HepG2 (cell line): ENCODE results near the gene IVD. TPM values are rescaled to one million over a fixed set of nuclear protein-coding genes. Genes with fewer than 3 reads are reported as not detected.
A peak's percentile ranks its signal among the peaks of the same experiment; 100 is the strongest.

Experiments
- CENPT ChIP-seq: sonication (generic); formaldehyde crosslinking; IDR thresholded peaks from 2 replicates; pipeline ENCODE4 v1.8.0; 2022; ENCODE audit warnings: low read depth, mild to moderate bottlenecking, moderate library complexity, missing genetic modification reagents
- DNMT3B ChIP-seq: conservative IDR thresholded peaks from 2 replicates; pipeline ENCODE4 v1.6.1; 2016; ENCODE audit warnings: missing biosample characterization, control low read depth
- HMG20A ChIP-seq: IDR thresholded peaks from 2 replicates; pipeline ENCODE4 v1.6.1; 2016; ENCODE audit warnings: borderline replicate concordance
- IKZF1 ChIP-seq: fragments of 450-650 bp; IDR thresholded peaks from 2 replicates; pipeline ENCODE4 v1.7.1; 2016
- MLLT10 ChIP-seq: sonication (generic); formaldehyde crosslinking; IDR thresholded peaks from 2 replicates; pipeline ENCODE4 v1.4.0; 2020; ENCODE audit warnings: missing genetic modification reagents
- NCOA2 ChIP-seq: sonication (generic); formaldehyde crosslinking; IDR thresholded peaks from 2 replicates; pipeline ENCODE4 v1.8.0; 2022; ENCODE audit warnings: inconsistent platforms
- SP1 ChIP-seq, 2 experiments: fragments of 450-650 bp in 1 of 2; sonication (generic) in 1 of 2; formaldehyde crosslinking in 1 of 2; IDR thresholded peaks; 2 replicates each; pipeline versions ENCODE4 v1.4.0 to v1.6.1; 2016 to 2020; ENCODE audit warnings: missing genetic modification reagents in 1 of 2
- SUZ12 ChIP-seq: fragments of 150-350 bp; IDR thresholded peaks from 2 replicates; pipeline ENCODE4 v1.6.1; 2014; ENCODE audit warnings: low read depth, low read length
- THAP8 ChIP-seq: sonication (generic); formaldehyde crosslinking; IDR thresholded peaks from 2 replicates; pipeline ENCODE4 v1.5.1; 2020; ENCODE audit warnings: missing genetic modification reagents, mild to moderate bottlenecking, borderline replicate concordance
- ZBTB40 ChIP-seq, 2 experiments: fragments of 450-650 bp in 1 of 2; sonication (generic) in 1 of 2; formaldehyde crosslinking in 1 of 2; IDR thresholded peaks; 2 replicates each; pipeline versions ENCODE4 v1.6.1 to v1.8.0; 2016 to 2022; ENCODE audit warnings: antibody characterized with exemption in 1 of 2, mild to moderate bottlenecking in 1 of 2, missing genetic modification reagents in 1 of 2
- ZGPAT ChIP-seq: IDR thresholded peaks from 2 replicates; pipeline ENCODE4 v1.6.1; 2016; ENCODE audit warnings: mild to moderate bottlenecking
- ZNF569 ChIP-seq: sonication (generic); formaldehyde crosslinking; IDR thresholded peaks from 2 replicates; pipeline ENCODE4 v1.5.0; 2020; ENCODE audit warnings: mild to moderate bottlenecking, missing genetic modification reagents, moderate library complexity, borderline replicate concordance
- polyA plus RNA-seq, 8 experiments: library from polyadenylated mRNA; depleted of rRNA in 3 of 8; stranded (reverse) in 7 of 8; unstranded in 1 of 8; fragments of >200 nt; fragmentation: Illumina TruSeq in 4 of 8; extraction: Trizol in 4 of 8; gene quantifications; 2 replicates each; pipeline versions ENCODE4 v1.2.1 to v1.2.3, GENCODE V29; 2011 to 2016; ENCODE audit warnings: low read depth in 4 of 8, missing spikeins in 1 of 8, mixed read lengths in 1 of 8; ENCODE audit not compliant: insufficient read depth in 1 of 8
- total RNA-seq, 5 experiments: library from RNA; depleted of rRNA; stranded (reverse); fragments of >200 nt; fragmentation: Illumina TruSeq; extraction: Trizol; gene quantifications; 2 replicates each; pipeline ENCODE4 v1.2.3, GENCODE V29; 2016; ENCODE audit warnings: low read depth in 1 of 5
- TF ChIP-seq, protein P1 (sequence below): sonication (generic); formaldehyde crosslinking; IDR thresholded peaks from 2 replicates; pipeline ENCODE4 v1.4.0; 2020; ENCODE audit warnings: mild to moderate bottlenecking, missing genetic modification reagents
- TF ChIP-seq, protein P2 (sequence below): sonication (generic); formaldehyde crosslinking; conservative IDR thresholded peaks from 2 replicates; pipeline ENCODE4 v1.8.0; 2022; ENCODE audit warnings: low read depth, missing genetic modification reagents

Gene IVD
- total and polyA plus RNA-seq, 2 of the 13 experiments (the other 11 are each of a cell fraction or from before 2014, with no cell fraction given), result 48.0 to 53.9 TPM

DNA sequence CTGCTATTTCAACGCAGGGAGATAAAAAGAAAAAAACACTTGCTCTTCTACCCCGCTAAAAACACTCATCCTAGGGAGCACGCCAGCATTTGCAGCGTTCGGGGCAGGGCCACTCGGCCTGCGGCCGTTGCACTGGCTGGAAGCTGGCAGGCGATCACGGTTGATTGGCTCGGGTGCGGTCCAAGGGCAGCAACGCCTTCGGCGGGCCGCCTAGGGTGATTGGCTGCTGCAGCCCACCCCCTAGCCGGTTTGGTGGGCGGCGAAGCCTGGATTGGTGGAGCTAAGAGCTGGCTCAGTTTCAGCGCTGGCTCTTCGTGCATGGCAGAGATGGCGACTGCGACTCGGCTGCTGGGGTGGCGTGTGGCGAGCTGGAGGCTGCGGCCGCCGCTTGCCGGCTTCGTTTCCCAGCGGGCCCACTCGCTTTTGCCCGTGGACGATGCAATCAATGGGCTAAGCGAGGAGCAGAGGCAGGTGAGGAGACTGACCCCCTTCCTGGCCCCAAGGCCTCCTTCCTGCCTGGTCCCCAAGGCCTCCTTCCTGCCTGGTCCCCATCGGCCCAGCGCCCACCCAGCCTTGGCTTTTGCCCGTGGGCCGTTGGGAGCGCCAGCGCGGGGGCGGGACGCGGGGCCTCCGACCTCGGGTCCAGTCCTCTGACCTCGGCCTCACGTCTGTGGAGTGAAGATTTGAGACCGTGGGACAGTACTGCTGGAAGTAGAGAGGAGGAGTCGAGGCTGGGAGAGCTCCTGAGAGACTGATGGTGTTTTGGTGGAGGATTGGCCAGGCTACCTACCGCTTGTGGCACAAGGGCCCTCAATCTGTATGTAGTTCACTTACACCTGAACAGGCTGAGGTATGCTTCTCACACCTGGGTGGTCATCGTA, at the start of gene IVD (continued):
- TF ChIP-seq ZBTB40 (IDR thresholded peaks at IDR 0.05) (no peak), ZBTB40 (CRISPR knock-in tag; IDR thresholded peaks at IDR 0.05) (peak; percentile 50; the same call in 1 of the 2 replicates), DNMT3B (CRISPR knock-in tag) (peak; percentile 69; the same call in 1 of the 2 replicates), NCOA2 (CRISPR knock-in tag) (0 out of 2 replicates have a peak, but pooled peaks have one; percentile 28), IKZF1 (no peak), HMG20A (CRISPR knock-in tag) (no peak), ZGPAT (peak; percentile 77; the same call in 1 of the 2 replicates), SP1 (IDR thresholded peaks at IDR 0.05) (no peak), SP1 (CRISPR knock-in tag; IDR thresholded peaks at IDR 0.05) (peak; percentile 79), SUZ12 (no peak), CENPT (CRISPR knock-in tag) (0 out of 2 replicates have a peak, but pooled peaks have one; percentile 23), MLLT10 (CRISPR knock-in tag) (no peak), THAP8 (no peak), ZNF569 (CRISPR knock-in tag) (0 out of 2 replicates have a peak, but pooled peaks have one; percentile 53)
- TF ChIP-seq, protein P1, sequence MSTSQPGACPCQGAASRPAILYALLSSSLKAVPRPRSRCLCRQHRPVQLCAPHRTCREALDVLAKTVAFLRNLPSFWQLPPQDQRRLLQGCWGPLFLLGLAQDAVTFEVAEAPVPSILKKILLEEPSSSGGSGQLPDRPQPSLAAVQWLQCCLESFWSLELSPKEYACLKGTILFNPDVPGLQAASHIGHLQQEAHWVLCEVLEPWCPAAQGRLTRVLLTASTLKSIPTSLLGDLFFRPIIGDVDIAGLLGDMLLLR (CRISPR knock-in tag), result peak; percentile 62; the same call in 1 of the 2 replicates
- TF ChIP-seq, protein P2, sequence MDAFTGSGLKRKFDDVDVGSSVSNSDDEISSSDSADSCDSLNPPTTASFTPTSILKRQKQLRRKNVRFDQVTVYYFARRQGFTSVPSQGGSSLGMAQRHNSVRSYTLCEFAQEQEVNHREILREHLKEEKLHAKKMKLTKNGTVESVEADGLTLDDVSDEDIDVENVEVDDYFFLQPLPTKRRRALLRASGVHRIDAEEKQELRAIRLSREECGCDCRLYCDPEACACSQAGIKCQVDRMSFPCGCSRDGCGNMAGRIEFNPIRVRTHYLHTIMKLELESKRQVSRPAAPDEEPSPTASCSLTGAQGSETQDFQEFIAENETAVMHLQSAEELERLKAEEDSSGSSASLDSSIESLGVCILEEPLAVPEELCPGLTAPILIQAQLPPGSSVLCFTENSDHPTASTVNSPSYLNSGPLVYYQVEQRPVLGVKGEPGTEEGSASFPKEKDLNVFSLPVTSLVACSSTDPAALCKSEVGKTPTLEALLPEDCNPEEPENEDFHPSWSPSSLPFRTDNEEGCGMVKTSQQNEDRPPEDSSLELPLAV (CRISPR knock-in tag), result no peak
